K562 (cell line): ENCODE measurements around the gene PDLIM7. TPM values are rescaled to one million over a fixed set of nuclear protein-coding genes. Genes with fewer than 3 reads are reported as not detected.

Source experiments
- ATAC-seq: fragments of 200-7000 bp; cut with Tn5 transposase; 3 replicates; pipeline ENCODE4 v1.9.1; 2020; ENCODE audit warnings: moderate library complexity
- BruUV-seq: library from RNA; stranded (reverse); fragments of 400-500 nt; replicated peaks from 2 replicates; lab custom pipeline; 2021; lab: Mats Ljungman, UMichigan
- CTCF ChIA-PET: fragments of 300-600 bp; formaldehyde crosslinking; extraction: SDS; loops from one replicate; lab custom pipeline; 2021; ENCODE audit warnings: low intra/inter-chr PET ratio; lab: Yijun Ruan, JAX
- POLR2A ChIA-PET: fragments of 300-600, 350-650 bp; sonication (Branson Sonifier 250); formaldehyde crosslinking; extraction: SDS; loops from one replicate; lab custom pipeline; 2021; ENCODE audit warnings: antibody characterized with exemption, inconsistent platforms; lab: Yijun Ruan, JAX
- DNase-seq, 4 experiments: peaks; one replicate each; pipeline versions ENCODE4 v3.0.0 to v3.0.0-alpha.2; 2011 to 2018; ENCODE audit warnings: low spot score in 3 of 4, mixed read lengths in 3 of 4; ENCODE audit errors: extremely low read depth in 1 of 4
- FAIRE-seq: peaks from 2 replicates; lab custom pipeline; 2011; peaks lifted over from hg19 to GRCh38; lab: Jason Lieb, UNC
- H2AFZ ChIP-seq: 2 replicates; pipeline ENCODE4 v1.6.0; 2011; ENCODE audit warnings: low read depth, low read length, control low read depth, inconsistent platforms
- H3K27ac ChIP-seq: fragments of 200-600 bp; 3 replicates; pipeline ENCODE4 v1.8.0; 2011; ENCODE audit warnings: low read depth, mild to moderate bottlenecking, control low read depth, inconsistent platforms, low read length, moderate library complexity, mixed read lengths; ENCODE audit errors: extremely low read depth
- H3K27me3 ChIP-seq, 2 experiments: fragments of 300-600 bp in 1 of 2; 2 replicates in 1 of 2; 3 replicates in 1 of 2; pipeline versions ENCODE4 v1.6.0 to v1.8.0; 2011; ENCODE audit warnings: inconsistent platforms in 2 of 2, low read length in 2 of 2, mild to moderate bottlenecking in 1 of 2, mixed read lengths in 1 of 2, moderate library complexity in 1 of 2; ENCODE audit not compliant: control insufficient read depth in 2 of 2, insufficient read depth in 2 of 2
- H3K36me3 ChIP-seq: fragments of 300-600 bp; 3 replicates; pipeline ENCODE4 v1.8.0; 2011; ENCODE audit warnings: mild to moderate bottlenecking, low read length, inconsistent platforms; ENCODE audit not compliant: control insufficient read depth, insufficient read depth
- H3K4me1 ChIP-seq, 2 experiments: fragments of 200-600 bp in 1 of 2; replicated peaks in 1 of 2; 2 replicates in 1 of 2; 3 replicates in 1 of 2; pipeline versions ENCODE4 v1.5.1 to v1.8.0; 2011; ENCODE audit warnings: inconsistent platforms in 2 of 2, low read length in 2 of 2, mild to moderate bottlenecking in 1 of 2, mixed read lengths in 1 of 2, moderate library complexity in 1 of 2; ENCODE audit not compliant: control insufficient read depth in 2 of 2, insufficient read depth in 2 of 2
- H3K4me2 ChIP-seq: 2 replicates; pipeline ENCODE4 v1.6.1; 2011; ENCODE audit warnings: low read length, control low read depth, inconsistent platforms, mixed read lengths; ENCODE audit not compliant: insufficient read depth
- H3K4me3 ChIP-seq: fragments of 200-600 bp; sonication (generic), shearing (Covaris generic); 2 replicates; pipeline ENCODE4 v1.5.1; 2016; ENCODE audit warnings: control low read depth, inconsistent platforms
- H3K79me2 ChIP-seq: fragments of 200-600 bp; 3 replicates; pipeline ENCODE4 v1.8.0; 2011; ENCODE audit warnings: low read length, inconsistent platforms; ENCODE audit not compliant: control insufficient read depth, insufficient read depth
- H3K9ac ChIP-seq, 2 experiments: 2 replicates each; pipeline versions ENCODE4 v1.6.0 to v1.6.1; 2011; ENCODE audit warnings: low read depth in 2 of 2, low read length in 2 of 2, control low read depth in 1 of 2, inconsistent platforms in 1 of 2, mild to moderate bottlenecking in 1 of 2, mixed read lengths in 1 of 2; ENCODE audit not compliant: insufficient read depth in 1 of 2
- H3K9me1 ChIP-seq: one replicate; pipeline ENCODE4 v1.6.0; 2011; ENCODE audit warnings: inconsistent platforms, mild to moderate bottlenecking, low read length, moderate library complexity; ENCODE audit not compliant: control insufficient read depth, insufficient read depth
- H3K9me3 ChIP-seq: replicated peaks from 2 replicates; pipeline ENCODE4 v1.5.1; 2011; ENCODE audit warnings: low read depth, low read length, inconsistent platforms; ENCODE audit not compliant: control insufficient read depth, insufficient read depth
- H4K20me1 ChIP-seq: replicated peaks from 2 replicates; pipeline ENCODE4 v1.6.1; 2011; ENCODE audit warnings: low read length, inconsistent platforms, mixed read lengths; ENCODE audit not compliant: control insufficient read depth, insufficient read depth
- CBFA2T2 ChIP-seq: fragments of 450-650 bp; conservative IDR thresholded peaks from 2 replicates; pipeline ENCODE4 v1.6.1; 2017; ENCODE audit warnings: mild to moderate bottlenecking
- HBP1 ChIP-seq: fragments of 450-650 bp; formaldehyde crosslinking; IDR thresholded peaks from 2 replicates; pipeline ENCODE4 v1.4.0; 2022; ENCODE audit warnings: missing genetic modification characterization
- HNRNPL ChIP-seq: fragments of 200-400 bp; formaldehyde crosslinking; IDR thresholded peaks from 2 replicates; pipeline ENCODE4 v1.6.1; 2017; ENCODE audit warnings: low read depth, mild to moderate bottlenecking, low read length
- ID3 ChIP-seq, 2 experiments: fragments of 250-450 bp in 1 of 2; fragments of 450-650 bp in 1 of 2; sonication (Bioruptor Pico) in 1 of 2; IDR thresholded peaks; 2 replicates each; pipeline versions ENCODE4 v1.6.1 to v1.8.0; 2016 to 2021; ENCODE audit warnings: mild to moderate bottlenecking in 2 of 2, moderate library complexity in 2 of 2, missing compliant biosample characterization in 1 of 2, missing genetic modification characterization in 1 of 2
- ILF3 ChIP-seq: fragments of 450-650 bp; IDR thresholded peaks from 2 replicates; pipeline ENCODE4 v1.6.1; 2018; ENCODE audit warnings: antibody characterized with exemption, mild to moderate bottlenecking, moderate library complexity, borderline replicate concordance
- IRF9 ChIP-seq: fragments of 450-650 bp; IDR thresholded peaks from 2 replicates; pipeline ENCODE4 v1.6.1; 2016; ENCODE audit warnings: missing biosample characterization, missing genetic modification characterization
- NCOA1 ChIP-seq: fragments of 450-650 bp; IDR thresholded peaks from 2 replicates; pipeline ENCODE4 v1.6.1; 2016; ENCODE audit warnings: low read depth
- PHF21A ChIP-seq: fragments of 450-650 bp; IDR thresholded peaks from 2 replicates; pipeline ENCODE4 v1.6.1; 2017; ENCODE audit warnings: low read depth, borderline replicate concordance
- POLR2A ChIP-seq: fragments of 450-650 bp; conservative IDR thresholded peaks from 2 replicates; pipeline ENCODE4 v1.6.1; 2016
- POLR2AphosphoS2 ChIP-seq: IDR thresholded peaks from 2 replicates; pipeline ENCODE4 v1.6.1; 2012; ENCODE audit warnings: low read length, improper control_type of control experiment
- POLR2AphosphoS5 ChIP-seq: IDR thresholded peaks from 2 replicates; pipeline ENCODE4 v1.6.1; 2011; ENCODE audit warnings: mild to moderate bottlenecking, low read depth, low read length, moderate library complexity; ENCODE audit not compliant: control insufficient read depth, insufficient read depth
- PYGO2 ChIP-seq: fragments of 450-650 bp; IDR thresholded peaks from 2 replicates; pipeline ENCODE4 v1.6.1; 2016; ENCODE audit warnings: mild to moderate bottlenecking, missing genetic modification characterization, moderate library complexity, missing compliant biosample characterization
- TAL1 ChIP-seq: fragments of 450-650 bp; IDR thresholded peaks from 2 replicates; pipeline ENCODE4 v1.6.1; 2016; ENCODE audit warnings: mild to moderate bottlenecking
- ZBTB26 ChIP-seq: fragments of 450-650 bp; formaldehyde crosslinking; IDR thresholded peaks from 2 replicates; pipeline ENCODE4 v1.4.0; 2022; ENCODE audit warnings: missing genetic modification characterization
- ZC3H11A ChIP-seq: IDR thresholded peaks from 2 replicates; pipeline ENCODE4 v1.6.1; 2012; ENCODE audit warnings: low read depth, low read length, improper control_type of control experiment
- ZNF121 ChIP-seq: sonication (generic); formaldehyde crosslinking; conservative IDR thresholded peaks from 2 replicates; pipeline ENCODE4 v1.8.0; 2022; ENCODE audit warnings: missing genetic modification reagents
- ZNF766 ChIP-seq: fragments of 200-800 bp; sonication (Bioruptor generic); conservative IDR thresholded peaks from 2 replicates; pipeline ENCODE4 v1.6.1; 2016; ENCODE audit warnings: missing genetic modification characterization, missing compliant biosample characterization
- WGBS: fragments of 100-300 bp; shearing (Covaris generic); methylation state at CpG from one replicate; pipeline ENCODE4 v1.1.6; 2016; ENCODE audit warnings: low coverage, mixed read lengths; ENCODE audit not compliant: insufficient coverage; ENCODE audit errors: missing lambda C conversion rate; 5-methylcytosine and 5-hydroxymethylcytosine counted together
- in situ Hi-C: fragments of 300-500 bp; cut with MboI; formaldehyde crosslinking; loops from 4 replicates; pipeline ENCODE4 v1.15.0; 2018; ENCODE audit warnings: inconsistent platforms, mixed read lengths
- intact Hi-C: fragments of 100-400 bp; cut with micrococcal nuclease; formaldehyde crosslinking; loops from 2 replicates; pipeline ENCODE4 v1.14.2; 2022
- polyA plus RNA-seq, 8 experiments: library from polyadenylated mRNA; depleted of rRNA in 4 of 8; stranded (reverse) in 5 of 8; unstranded in 3 of 8; fragments of >200 nt; fragmentation: Nextera tagmentation in 2 of 8; fragmentation: Illumina TruSeq in 1 of 8; extraction: Ambion mirVana in 2 of 8; extraction: Trizol in 1 of 8; gene quantifications; 2 replicates each; pipeline versions ENCODE4 v1.2.1 to v1.2.3, GENCODE V29; 2011 to 2014; ENCODE audit warnings: inconsistent platforms in 1 of 8, missing spikeins in 1 of 8
- total RNA-seq, 7 experiments: library from RNA; depleted of rRNA in 6 of 7; stranded (reverse); fragments of >200 nt in 6 of 7; fragmentation: Illumina TruSeq in 2 of 7; extraction: Trizol in 2 of 7; gene quantifications; 2 replicates each; pipeline versions ENCODE4 v1.2.1 to v1.2.3, GENCODE V29; 2011 to 2021; ENCODE audit warnings: low replicate concordance in 1 of 7

Gene PDLIM7
- total and polyA plus RNA-seq, 9 of the 15 experiments (the other 6 are each of a cell fraction or from before 2014, with no cell fraction given) = 2.1 to 124 (median 32.6) TPM

- POLR2A ChIA-PET = interaction anchor here (0.6 to 11.8 kb wide), 14 partner anchors 8 to 1274 kb away, joined by 3 to 210 read pairs (median 4); partner anchors contain the start of genes GRK6, HNRNPAB and PDLIM7
- Histone ChIP-seq H3K9me1 (peaks cover 3% of the 10 kb centered on the region), H3K36me3 (peaks cover 39% of the 10 kb centered on the region; the same call in 2 of the 3 replicates), H3K27me3 (no peaks in the 10 kb centered on the region), H3K79me2 (no peaks in the 10 kb centered on the region), H3K4me1 (peaks cover 19 to 62% of the 10 kb centered on the region in 2 experiments), H3K9ac (peak overlapping the region in 1 of 2 experiments; percentile 74; a peak in 2 of 4 replicates), H3K4me3 (no peak overlapping the region), H3K4me2 (no peak overlapping the region), H2AFZ (no peak overlapping the region), H4K20me1 (peaks cover 29% of the 10 kb centered on the region; the same call in 1 of the 2 replicates), H3K27ac (no peak overlapping the region), H3K9me3 (no peaks in the 10 kb centered on the region)
- in situ Hi-C loops (loop anchor here (5.0 kb wide), 1 partner anchor 52 kb away; no protein-coding TSS in a partner anchor), intact Hi-C loops (loop anchor here (1.0 kb wide), 1 partner anchor 126 kb away; no protein-coding TSS in a partner anchor)
- 44% methylated on average over 7 of the region's 7 CpGs for WGBS
- DNase-seq (peak in 2 of 4 experiments; percentile 29 to 34), ATAC-seq (peak; percentile 16), FAIRE-seq (peak; percentile 80)
- BruUV-seq = TSS peak; percentile 27
- CTCF ChIA-PET = no interaction called here
- TF ChIP-seq ID3 (CRISPR knock-in tag; IDR thresholded peaks at IDR 0.05) (no peak), ID3 (tag; IDR thresholded peaks at IDR 0.05) (no peak), ZBTB26 (CRISPR knock-in tag) (peak; percentile 55; the same call in 1 of the 2 replicates), HNRNPL (no peak), IRF9 (tag) (no peak), POLR2AphosphoS5 (0 out of 2 replicates have a peak, but pooled peaks have one; percentile 16), PYGO2 (tag) (no peak), TAL1 (no peak), ZNF121 (CRISPR knock-in tag) (no peak), PHF21A (no peak), POLR2A (peak; percentile 76), NCOA1 (no peak), ILF3 (peak; percentile 71; the same call in 1 of the 2 replicates), ZNF766 (CRISPR knock-in tag) (no peak), HBP1 (CRISPR knock-in tag) (peak; percentile 82; the same call in 1 of the 2 replicates), CBFA2T2 (no peak), POLR2AphosphoS2 (peak; percentile 85), ZC3H11A (no peak)
These were observed 53.0 kb downstream of the PDLIM7 start for GRCh38 chr5:177444106-177445051.
